GM06990 (cell line): ENCODE data around the gene MTA1.

Experiments used
- DNase-seq: peaks from one replicate; pipeline ENCODE4 v3.0.0-alpha.2; 2011; ENCODE audit not compliant: insufficient read length; ENCODE audit errors: extremely low read depth
- H3K27me3 ChIP-seq: replicated peaks from 2 replicates; pipeline ENCODE4 v1.6.0; 2011; ENCODE audit warnings: low read length; ENCODE audit not compliant: control insufficient read depth, insufficient read depth
- H3K36me3 ChIP-seq: 2 replicates; pipeline ENCODE4 v1.5.1; 2011; ENCODE audit warnings: low read length; ENCODE audit not compliant: control insufficient read depth, insufficient read depth
- H3K4me3 ChIP-seq: replicated peaks from 2 replicates; pipeline ENCODE4 v1.5.1; 2011; ENCODE audit warnings: low read depth, mild to moderate bottlenecking, control low read depth, low read length
- TF ChIP-seq, protein P1 (sequence below): IDR thresholded peaks from 2 replicates; pipeline ENCODE4 v1.5.1; 2011; ENCODE audit warnings: low read length, control low read depth, mild to moderate bottlenecking, inconsistent platforms; ENCODE audit not compliant: insufficient read depth, poor library complexity, severe bottlenecking

MTA1 gene

GRCh38 chr14:105448706-105449111, 29.1 kb downstream of the MTA1 start:
- Histone ChIP-seq H3K27me3 (no peaks in the 10 kb centered on the region), H3K4me3 (no peak overlapping the region), H3K36me3 (peaks cover 15% of the 10 kb centered on the region)
- DNase-seq: peak; percentile 51
- TF ChIP-seq, protein P1, sequence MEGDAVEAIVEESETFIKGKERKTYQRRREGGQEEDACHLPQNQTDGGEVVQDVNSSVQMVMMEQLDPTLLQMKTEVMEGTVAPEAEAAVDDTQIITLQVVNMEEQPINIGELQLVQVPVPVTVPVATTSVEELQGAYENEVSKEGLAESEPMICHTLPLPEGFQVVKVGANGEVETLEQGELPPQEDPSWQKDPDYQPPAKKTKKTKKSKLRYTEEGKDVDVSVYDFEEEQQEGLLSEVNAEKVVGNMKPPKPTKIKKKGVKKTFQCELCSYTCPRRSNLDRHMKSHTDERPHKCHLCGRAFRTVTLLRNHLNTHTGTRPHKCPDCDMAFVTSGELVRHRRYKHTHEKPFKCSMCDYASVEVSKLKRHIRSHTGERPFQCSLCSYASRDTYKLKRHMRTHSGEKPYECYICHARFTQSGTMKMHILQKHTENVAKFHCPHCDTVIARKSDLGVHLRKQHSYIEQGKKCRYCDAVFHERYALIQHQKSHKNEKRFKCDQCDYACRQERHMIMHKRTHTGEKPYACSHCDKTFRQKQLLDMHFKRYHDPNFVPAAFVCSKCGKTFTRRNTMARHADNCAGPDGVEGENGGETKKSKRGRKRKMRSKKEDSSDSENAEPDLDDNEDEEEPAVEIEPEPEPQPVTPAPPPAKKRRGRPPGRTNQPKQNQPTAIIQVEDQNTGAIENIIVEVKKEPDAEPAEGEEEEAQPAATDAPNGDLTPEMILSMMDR: peak; percentile 90

DNA sequence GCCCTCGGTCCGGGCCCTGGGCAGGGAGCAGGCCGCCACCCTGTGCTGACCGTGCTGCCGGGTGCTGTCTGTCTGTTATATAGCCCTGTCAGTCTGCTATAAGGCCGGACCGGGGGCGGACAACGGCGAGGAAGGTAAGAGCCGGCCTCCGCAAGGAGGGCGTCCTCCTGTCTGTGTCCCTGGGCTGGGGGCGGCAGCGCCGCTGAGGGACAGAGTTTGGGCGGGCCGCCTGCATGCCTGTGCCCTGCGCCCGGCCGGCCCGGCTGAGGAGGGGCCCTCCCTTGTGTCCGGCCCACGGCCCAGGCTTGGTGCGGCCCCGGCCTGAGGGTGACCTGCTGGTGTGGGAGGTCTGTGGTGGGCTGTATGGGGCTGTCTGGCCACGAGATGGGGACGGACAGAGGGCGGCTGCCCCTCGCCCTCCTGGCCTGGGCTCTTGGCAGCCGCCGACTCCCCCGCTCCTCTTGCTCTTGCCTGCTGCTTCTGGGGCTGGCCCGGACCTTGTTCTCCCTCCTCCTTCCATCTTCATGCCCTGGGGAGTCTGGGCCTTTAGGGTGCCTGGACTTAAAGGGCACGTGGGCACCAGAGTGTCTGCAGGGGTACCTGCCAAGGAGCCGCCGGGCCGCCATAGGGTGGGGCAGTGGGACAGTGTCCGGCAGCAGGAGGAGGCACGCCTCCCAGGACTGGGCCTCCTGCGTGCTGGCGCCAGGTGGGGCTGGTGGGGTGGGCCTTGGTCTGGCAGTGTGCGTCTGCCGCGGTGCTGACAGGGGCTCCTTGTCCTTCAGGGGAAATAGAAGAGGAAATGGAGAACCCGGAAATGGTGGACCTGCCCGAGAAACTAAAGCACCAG, 29.9 kb downstream of the MTA1 start:
- H3K27me3 ChIP-seq: no peaks in the 10 kb centered on the region
- no peak overlapping the region for H3K4me3 ChIP-seq
- TF ChIP-seq, protein P1: no peak
- DNase-seq: no peak
- H3K36me3 ChIP-seq: peaks cover 15% of the 10 kb centered on the region

DNA sequence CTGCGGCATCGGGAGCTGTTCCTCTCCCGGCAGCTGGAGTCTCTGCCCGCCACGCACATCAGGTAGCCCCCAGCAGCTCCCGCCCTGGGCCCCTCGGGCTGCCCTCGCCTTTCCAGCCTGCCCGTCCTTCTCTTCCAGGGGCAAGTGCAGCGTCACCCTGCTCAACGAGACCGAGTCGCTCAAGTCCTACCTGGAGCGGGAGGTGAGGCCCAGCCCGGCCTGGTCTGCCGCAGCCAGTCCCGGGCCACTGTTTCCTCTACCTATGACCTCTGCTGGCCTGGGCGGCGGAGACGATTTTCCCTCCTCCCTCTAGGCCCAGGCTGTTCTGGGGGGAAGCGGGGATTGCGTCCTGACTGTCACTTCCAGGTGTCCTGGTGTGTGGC, 30.5 kb downstream of the MTA1 start:
- no peak for DNase-seq
- Histone ChIP-seq H3K36me3 (peaks cover 15% of the 10 kb centered on the region), H3K4me3 (no peak overlapping the region), H3K27me3 (no peaks in the 10 kb centered on the region)
- TF ChIP-seq, protein P1: no peak

DNA sequence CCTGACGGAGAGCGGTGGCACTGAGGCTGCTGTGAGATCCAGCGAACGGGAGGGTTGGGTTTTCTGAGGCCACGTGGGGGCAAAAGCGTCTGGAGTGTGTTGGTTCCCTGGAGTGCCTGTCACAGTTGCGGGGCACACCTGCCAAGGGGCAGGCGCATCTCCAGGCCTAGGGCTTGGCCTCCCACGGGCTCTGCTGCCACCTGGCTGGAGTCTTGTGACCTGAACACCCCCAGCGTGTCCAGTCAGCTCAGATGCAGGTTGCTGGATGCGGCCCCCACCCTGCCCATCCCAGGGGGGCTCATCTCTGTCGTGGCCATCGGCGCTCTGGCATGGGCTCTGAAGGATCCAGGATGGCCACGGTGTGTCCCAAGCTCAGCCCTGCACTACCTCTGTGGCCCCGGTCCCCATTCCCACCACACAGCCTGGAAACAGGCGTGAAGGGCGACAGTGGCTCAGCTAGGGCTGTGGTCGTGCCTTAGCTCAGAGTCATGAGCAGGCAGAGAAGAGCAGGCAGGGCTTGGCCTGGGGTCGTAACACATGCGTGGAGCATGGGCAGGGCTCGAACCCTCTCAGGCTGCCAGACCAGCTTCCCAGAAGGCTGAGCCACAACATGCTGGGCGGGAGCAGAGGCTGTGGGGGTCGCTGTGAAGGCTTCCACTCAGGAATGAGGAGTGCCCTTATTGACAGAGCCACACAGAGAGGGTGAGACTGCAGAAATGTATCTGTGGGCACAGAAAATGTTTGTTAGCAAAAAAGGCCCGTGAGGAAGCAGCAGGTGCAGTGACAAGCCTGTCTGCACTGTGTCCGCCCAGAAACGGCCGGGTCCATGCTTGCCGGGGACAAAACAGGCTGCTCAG, 31.5 kb downstream of the MTA1 start:
- Histone ChIP-seq H3K4me3 (no peak overlapping the region), H3K36me3 (peaks cover 13% of the 10 kb centered on the region), H3K27me3 (no peaks in the 10 kb centered on the region)
- no peak for DNase-seq
- TF ChIP-seq, protein P1: no peak

DNA sequence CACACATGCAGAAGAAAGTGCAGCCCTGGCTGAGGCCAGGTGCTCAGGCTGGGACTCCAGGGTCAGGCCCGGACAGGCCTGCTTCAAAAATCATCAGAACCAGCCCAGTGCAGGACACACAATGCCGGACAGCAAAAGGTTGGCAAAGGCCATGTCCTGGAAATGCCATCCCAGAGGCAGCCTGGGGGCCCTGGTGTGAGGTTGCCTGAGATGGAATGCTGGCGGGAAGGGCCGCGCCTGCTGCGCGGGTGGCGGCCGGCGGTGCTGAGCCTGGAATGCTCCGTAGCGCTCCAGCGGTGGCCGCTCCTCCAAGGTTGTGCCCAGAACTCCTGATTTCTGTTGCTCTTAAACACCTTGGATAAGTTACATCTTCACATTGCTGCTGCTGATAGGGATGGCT, 33.3 kb downstream of the MTA1 start:
- Histone ChIP-seq H3K36me3 (peaks cover 20% of the 10 kb centered on the region), H3K27me3 (no peaks in the 10 kb centered on the region), H3K4me3 (no peak overlapping the region)
- no peak for DNase-seq
- TF ChIP-seq, protein P1: no peak
